ENCODE measurements around the gene ROS1. TPM values are rescaled to one million over a fixed set of nuclear protein-coding genes. Genes with fewer than 3 reads are reported as not detected.

Gene ROS1
- polyA plus RNA-seq, 1 experiment, result not detected

- TF ChIP-seq CTCF (IDR thresholded peaks at IDR 0.05; ENCODE audit: low read depth, low read length), result peak; percentile 68
- no peaks in the 10 kb centered on the region for H3K9me3 ChIP-seq (ENCODE audit: control insufficient read depth, insufficient read depth, low read length)
- ChIA-PET POLR2A (interaction anchor here (0.7 to 2.4 kb wide), 5 partner anchors 32 to 152 kb away, joined by 3 to 18 read pairs (median 5); partner anchors contain the start of genes DCBLD1 and GOPC), CTCF (interaction anchor here (0.6 to 5.8 kb wide), 64 partner anchors 8 to 1262 kb away, joined by 3 to 197 read pairs (median 5); partner anchors contain the start of genes GOPC and ROS1)
- H3K27ac ChIP-seq (ENCODE audit: low read depth, low read length), result no peak overlapping the region
- no peak overlapping the region for H3K4me3 ChIP-seq (ENCODE audit: low read depth, low read length)
- peak; percentile 63 for DNase-seq (ENCODE audit: low read depth, low spot score)
- no peaks in the 10 kb centered on the region for H3K27me3 ChIP-seq (ENCODE audit: control insufficient read depth, insufficient read depth, low read length)
These were observed 24.1 kb upstream of the ROS1 start for GRCh38 chr6:117449549-117450439.

DNA sequence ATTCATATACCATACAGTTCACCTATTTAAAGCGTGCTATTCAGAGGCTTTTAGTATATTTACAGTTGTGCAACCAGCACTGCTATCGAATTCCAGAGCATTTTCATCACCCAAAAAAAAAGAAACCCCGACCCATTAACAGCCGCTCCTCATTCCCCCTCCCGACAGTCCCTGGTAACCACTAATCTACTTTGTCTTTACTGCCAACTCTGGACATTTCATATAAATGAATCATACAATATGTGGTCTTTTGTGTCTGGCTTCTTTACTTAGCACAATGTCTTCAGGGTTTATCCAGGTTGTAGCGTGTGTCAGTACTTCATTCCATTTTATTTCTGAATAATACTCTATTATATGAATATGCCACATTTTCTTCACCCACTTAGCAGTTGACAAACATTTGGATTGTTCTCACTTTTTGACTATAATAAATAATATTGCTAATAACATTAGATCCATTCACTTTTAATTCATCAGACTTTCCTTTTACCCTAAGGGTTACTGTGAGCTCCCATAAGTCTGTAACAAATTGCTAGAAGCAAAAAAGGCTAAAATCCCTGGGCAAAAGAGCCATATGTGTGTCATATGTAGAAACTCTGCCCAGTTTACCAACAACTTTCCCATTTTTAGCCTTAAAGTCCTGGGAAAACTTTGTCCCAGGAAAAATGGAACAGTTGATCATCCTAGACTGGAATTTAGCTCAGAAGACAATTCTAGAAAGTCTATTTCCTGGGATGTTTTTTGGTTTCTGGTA lies 23.2 kb upstream of the ROS1 start:
- DNase-seq (ENCODE audit: low read depth, low spot score), result peak; percentile 74
- H3K27me3 ChIP-seq (ENCODE audit: control insufficient read depth, insufficient read depth, low read length), result no peaks in the 10 kb centered on the region
- no peak overlapping the region for H3K27ac ChIP-seq (ENCODE audit: low read depth, low read length)
- CTCF ChIA-PET, result interaction anchor here (0.6 to 5.8 kb wide), 47 partner anchors 8 to 1263 kb away, joined by 3 to 197 read pairs (median 6); partner anchors contain the start of genes GOPC and ROS1
- POLR2A ChIA-PET, result interaction anchor here (1.1 to 2.4 kb wide), 2 partner anchors 34 to 153 kb away, joined by 3 to 18 read pairs; partner anchors contain the start of gene GOPC
- no peak for TF ChIP-seq CTCF (IDR thresholded peaks at IDR 0.05; ENCODE audit: low read depth, low read length)
- no peaks in the 10 kb centered on the region for H3K9me3 ChIP-seq (ENCODE audit: control insufficient read depth, insufficient read depth, low read length)
- no peak overlapping the region for H3K4me3 ChIP-seq (ENCODE audit: low read depth, low read length)

DNA sequence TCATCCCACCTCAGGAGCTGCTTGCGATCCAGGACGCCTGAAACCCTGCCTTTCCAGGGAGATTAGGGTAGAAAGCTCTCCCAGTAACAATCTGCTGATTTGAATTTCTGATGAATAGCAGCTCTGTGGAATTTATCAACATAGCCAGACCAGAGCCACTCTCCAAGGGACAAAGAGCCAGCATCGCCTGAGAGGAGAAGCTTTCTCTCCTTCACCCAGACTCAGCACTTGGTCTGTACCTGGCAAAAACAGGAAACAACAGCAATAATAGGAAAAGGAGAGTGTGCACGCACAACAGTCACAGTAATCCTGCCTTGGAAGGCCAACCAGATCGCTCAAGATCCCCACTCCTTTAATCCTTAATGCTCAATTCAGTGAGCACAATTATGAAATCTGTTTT lies 22.3 kb upstream of the ROS1 start:
- no peak for DNase-seq (ENCODE audit: low read depth, low spot score)
- POLR2A ChIA-PET, result interaction anchor here (2.4 kb wide), 1 partner anchor 154 kb away, joined by 18 read pairs; the partner anchor contains the start of gene GOPC
- no peak for TF ChIP-seq CTCF (IDR thresholded peaks at IDR 0.05; ENCODE audit: low read depth, low read length)
- Histone ChIP-seq H3K27me3 (ENCODE audit: control insufficient read depth, insufficient read depth, low read length) (no peaks in the 10 kb centered on the region), H3K4me3 (ENCODE audit: low read depth, low read length) (no peak overlapping the region), H3K9me3 (ENCODE audit: control insufficient read depth, insufficient read depth, low read length) (no peaks in the 10 kb centered on the region), H3K27ac (ENCODE audit: low read depth, low read length) (no peak overlapping the region)
- CTCF ChIA-PET, result interaction anchor here (0.5 to 5.8 kb wide), 9 partner anchors 14 to 156 kb away, joined by 3 to 197 read pairs (median 5); no protein-coding TSS in a partner anchor

- Histone ChIP-seq H3K9me3 (ENCODE audit: control insufficient read depth, insufficient read depth, low read length) (no peaks in the 10 kb centered on the region), H3K27ac (ENCODE audit: low read depth, low read length) (no peak overlapping the region), H3K4me3 (ENCODE audit: low read depth, low read length) (no peak overlapping the region), H3K27me3 (ENCODE audit: control insufficient read depth, insufficient read depth, low read length) (no peaks in the 10 kb centered on the region)
- ChIA-PET CTCF (interaction anchor here (0.5 to 1.1 kb wide), 3 partner anchors 47 to 109 kb away, joined by 3 to 9 read pairs (median 3); no protein-coding TSS in a partner anchor), POLR2A (no interaction called here)
- no peak for DNase-seq (ENCODE audit: low read depth, low spot score)
- TF ChIP-seq CTCF (IDR thresholded peaks at IDR 0.05; ENCODE audit: low read depth, low read length), result no peak
These were observed 21.1 kb upstream of the ROS1 start for GRCh38 chr6:117446861-117447260.

All from AG04450 (cell line).